Amniotic epithelial cell (primary cell): Measurements from ENCODE around the gene FAM149B1.
"Not testable (repeated sequence)": the region's sequence is repeated elsewhere in the genome, so short reads cannot be mapped to it uniquely, and the experiment has no call there.

Experiments
- DNase-seq: peaks from one replicate; pipeline ENCODE4 v3.0.0-alpha.2; 2010; ENCODE audit warnings: low read depth

FAM149B1 gene

DNA sequence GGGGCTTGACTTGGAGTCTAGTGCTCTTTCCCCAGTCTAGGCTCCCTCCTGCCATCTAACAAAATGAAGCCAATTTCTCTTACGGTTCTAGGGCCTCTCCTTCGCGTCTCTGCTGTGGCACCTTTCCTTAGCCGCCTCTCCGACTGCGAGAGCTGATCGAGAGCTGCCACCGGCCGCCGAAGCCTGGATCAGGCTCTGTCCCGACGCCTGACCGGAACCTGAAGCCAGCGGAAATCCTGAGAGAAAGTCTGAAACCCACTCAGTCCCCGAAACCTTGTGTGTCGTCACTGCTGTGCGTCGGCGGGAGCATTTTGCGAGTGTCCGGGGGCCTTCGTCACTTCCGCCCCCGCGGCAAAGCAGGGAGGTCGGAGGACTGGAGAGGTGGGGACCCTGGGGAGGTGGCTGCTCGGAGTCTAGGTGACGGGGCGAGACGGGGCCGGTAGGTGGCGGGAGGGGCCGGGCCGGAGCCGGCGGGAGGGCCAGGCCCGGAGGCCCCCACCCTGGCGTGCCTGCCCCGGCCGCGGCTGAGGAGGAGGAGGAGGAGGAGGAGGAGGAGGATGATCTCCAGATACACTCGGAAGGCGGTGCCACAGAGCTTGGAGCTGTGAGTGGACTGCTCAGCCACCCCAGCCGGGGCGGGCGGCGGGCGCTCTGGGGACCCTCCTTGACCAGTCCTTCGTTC is at the start of gene FAM149B1, which contains the start of gene ECD:
FAM149B1 (plus strand) TSS at position 337 of the 682 bp plus-strand sequence; CDS start at position 558, 221 bp downstream.
ECD (minus strand) TSS at position 226 of the 682 bp plus-strand sequence. CDS start 4,071 bp downstream, outside the sequence.
- peak; percentile 93 for DNase-seq

DNA sequence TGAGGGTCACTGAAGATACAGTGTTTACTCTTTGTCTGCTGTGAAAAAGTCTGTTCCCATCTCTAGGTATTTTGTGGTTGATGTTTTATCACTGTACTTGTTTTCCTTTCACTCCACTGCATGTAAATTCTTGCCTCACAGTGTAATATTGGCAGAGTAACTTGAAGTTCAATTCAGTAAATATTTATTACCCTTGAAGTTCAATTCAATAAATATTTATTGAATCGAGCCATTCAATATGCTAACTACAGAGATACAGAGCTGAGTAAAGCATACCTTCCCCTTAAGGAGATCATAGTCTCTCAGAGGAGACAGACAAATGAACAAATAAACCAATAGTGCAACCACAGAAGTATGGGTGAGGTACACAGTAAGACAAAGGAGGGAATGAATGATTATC is 48.5 kb upstream of the FAM149B1 start:
- DNase-seq, result no peak

- no peak for DNase-seq
Observed at GRCh38 chr10:73119952-73120351, 48.0 kb upstream of the FAM149B1 start.

DNA sequence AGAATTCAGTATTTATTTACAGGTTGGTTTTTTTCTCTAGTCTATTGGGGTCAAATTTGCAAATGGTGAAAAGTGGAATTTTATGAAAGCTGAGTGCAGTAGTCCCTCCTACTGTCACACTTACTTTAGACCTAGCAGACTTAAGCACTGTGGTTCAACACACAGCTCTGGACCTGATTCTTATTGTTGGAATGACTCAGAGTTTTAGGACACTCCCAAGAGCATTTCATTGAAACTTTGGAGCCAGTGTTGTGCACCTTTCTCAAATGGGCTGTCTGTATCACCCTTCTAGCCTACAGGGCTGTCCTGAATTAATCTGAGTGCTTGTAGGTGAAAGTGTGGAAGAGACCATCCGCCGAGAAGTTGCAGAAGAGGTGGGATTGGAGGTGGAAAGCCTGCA is 41.6 kb upstream of the FAM149B1 start:
- DNase-seq, result no peak

DNA sequence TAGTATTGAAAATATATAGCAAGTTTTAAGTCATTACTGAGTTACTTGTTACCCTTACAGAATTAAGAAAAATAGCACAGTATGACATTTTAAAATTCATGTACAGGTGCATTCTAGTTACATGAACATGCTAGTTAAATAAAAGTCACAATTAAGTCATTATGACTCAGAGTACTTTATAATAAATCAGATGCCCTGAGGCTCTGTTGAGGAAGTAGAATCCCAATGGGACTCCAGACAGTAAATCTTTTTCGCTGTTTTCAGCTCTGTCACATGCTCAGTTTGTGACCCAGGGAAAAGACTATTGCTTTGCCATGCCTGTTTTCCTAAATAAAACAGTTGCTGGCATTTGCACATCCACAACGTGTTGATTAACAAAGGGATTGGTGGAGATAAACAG is 36.6 kb upstream of the FAM149B1 start:
- no peak for DNase-seq

DNA sequence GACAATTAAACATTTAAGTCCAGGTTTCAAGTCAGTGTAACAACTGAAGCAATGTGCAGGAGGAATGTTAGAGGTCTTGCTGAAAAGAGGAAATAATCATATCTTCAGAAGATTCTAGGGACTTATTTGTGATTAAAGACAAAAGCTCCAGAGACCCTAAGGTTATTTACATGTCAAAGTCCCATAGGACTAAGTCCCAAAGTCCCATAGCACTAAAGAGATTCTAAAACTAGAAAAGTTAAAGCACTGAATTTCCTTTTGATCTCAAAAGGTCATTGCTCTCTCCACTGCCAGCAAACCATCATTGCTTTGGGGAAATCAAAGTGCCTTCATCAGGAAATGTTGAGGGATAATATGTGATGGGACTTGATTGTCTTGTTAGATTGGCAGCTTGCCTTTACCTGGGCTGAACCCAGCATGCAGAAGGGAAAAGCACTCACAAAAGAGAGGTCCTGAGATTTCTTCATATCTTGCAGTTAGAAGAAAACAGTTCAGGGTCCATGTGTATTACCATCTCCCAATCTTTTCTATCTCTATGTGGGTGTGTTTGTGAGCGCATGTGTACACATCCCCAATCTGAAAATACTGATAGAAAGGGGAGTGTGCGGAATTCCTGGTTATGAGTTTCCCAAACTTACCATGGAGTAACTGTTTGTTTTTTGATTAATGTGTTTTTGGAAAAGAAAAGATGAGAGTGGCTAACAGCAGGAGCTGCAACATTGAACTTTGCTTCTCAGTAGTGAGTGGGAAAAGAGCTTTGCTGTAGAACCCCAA is 35.8 kb upstream of the FAM149B1 start:
- DNase-seq, result no peak

- DNase-seq, result no peak
Observed at GRCh38 chr10:73134727-73135126, 33.2 kb upstream of the FAM149B1 start.

DNA sequence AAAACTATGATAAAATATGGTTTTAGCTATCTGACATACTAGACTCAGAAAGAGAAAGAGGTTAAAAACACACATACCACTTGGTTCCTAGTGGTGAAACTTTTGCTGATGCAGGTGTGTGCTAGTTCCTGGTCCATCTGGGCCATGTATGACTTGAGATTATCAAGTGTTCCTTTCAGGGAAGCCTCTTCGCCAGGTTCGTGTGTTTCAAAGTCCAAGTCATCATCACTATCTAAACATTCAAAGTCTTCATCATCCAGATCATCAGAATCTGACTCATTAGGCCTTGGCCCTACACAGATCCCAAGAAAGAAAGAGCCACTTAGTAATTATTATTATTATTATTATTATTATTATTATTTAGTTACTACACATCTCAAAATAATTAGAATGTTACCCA is 31.3 kb upstream of the FAM149B1 start:
- peak; percentile 42 for DNase-seq

DNA sequence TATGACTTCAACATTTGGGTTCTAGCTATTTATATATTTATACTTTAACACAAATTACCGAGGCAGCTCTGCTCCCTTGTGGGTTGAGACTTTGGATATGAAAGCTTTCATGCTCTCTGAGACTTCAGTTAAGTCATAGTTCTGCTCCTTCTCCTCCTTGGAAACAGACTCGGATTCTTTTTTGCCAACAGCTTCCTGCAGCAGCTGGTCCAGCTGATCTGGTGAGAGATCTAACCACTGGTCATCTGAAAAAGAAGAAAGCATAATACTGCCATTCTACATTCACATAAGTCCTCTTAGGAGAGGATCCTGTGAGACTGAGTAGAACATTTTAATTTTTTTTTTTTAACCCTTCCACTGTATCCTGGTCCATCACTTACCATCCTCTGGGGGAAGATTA is 28.7 kb upstream of the FAM149B1 start:
- no peak for DNase-seq

DNA sequence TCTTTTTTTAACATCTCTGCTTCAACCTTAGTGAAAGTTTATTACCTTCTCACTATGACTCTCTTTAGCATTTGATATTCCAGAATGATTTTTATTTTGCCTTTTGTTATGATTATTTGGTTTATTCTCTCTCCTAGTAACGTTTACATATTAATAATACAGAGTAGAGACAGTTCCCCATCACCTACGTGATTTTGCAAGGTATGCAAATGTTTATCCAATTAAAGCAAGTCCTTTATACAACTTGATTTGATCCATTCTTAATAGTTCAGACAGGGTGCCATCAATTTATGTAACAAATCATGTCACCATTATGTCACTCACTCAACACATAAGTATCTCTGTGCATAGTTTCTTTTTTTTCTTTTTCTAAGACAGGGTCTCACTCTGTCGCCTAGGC is 26.3 kb upstream of the FAM149B1 start:
- DNase-seq, result no peak

- DNase-seq, result not testable (repeated sequence)
Observed at GRCh38 chr10:73150633-73151413, 17.1 kb upstream of the FAM149B1 start.

DNA sequence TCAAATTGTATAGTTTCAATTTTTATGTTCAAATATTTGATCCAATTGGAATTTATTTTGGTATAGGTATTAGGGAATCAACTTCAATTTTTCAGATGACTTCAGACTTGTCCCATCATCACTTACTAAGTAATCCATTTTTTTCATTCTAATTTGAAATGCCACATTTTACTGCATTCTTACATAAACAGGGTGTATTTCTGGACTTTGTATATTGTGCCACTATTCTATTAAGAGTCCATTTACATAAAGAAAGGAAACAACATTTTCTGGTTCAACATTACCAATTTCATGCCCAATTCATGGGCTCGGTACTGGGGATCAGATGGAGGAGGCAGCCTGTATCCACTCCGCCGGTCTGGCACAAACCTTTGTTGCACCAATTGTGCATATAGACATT is 15.9 kb upstream of the FAM149B1 start:
- no peak for DNase-seq

DNA sequence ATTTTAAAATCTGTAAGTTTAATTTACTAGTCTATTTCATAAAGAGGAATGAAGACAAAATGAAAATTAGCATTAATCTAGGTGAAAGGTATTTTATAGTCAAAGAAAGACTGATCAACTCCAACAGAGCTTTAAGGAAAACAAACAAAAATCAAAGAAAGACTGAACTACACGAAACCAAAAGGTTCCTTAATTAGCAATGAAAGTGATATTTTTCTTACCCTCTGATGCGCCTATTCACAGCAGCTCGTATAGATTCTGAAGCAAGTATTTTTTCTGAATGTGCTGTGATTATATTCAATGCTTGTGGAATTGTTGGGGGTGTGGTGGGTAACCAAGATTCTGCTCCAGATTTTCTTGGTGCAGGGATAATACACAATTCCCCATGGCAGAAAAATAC is 11.9 kb upstream of the FAM149B1 start:
- no peak for DNase-seq

GRCh38 chr10:73159038-73159648 is 8.8 kb upstream of the FAM149B1 start:
- DNase-seq, result peak; percentile 40

DNA sequence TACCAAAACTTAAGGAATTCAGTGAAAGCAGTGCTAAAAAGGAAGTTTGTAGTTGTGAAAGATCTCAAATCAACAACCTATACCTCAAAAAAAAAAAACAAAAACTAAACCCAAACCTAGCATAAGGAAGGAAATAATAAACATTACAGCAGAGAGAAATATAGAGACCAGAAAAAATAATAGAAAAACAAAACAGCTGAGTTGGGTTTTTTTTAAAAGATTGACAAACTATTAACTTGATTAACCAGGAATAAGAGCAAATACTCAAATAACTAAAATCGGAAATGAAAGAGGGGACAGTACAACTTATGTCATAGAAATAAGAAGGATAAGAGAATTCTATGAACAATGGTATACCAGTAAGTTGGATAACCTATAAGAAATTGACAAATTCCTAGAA is 6.8 kb upstream of the FAM149B1 start:
- DNase-seq, result no peak

DNA sequence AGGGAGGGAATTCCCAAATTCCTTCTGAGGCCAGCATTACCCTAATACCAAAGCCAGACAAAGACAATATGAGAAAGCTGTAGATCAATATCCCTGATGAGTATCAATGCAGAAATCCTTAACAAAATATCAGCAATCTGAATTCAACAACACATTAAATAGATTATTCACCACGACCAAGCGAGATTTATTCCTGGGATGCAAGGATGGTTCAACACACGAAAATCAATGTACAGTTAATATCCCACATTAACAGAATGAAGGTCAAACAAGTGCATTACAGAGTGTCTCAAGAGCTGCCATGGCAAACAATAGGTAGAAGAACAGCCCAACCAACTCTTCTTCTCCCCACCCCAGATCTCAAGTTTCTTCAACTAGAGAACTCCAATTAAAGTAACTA is 6.3 kb upstream of the FAM149B1 start:
- no peak for DNase-seq

- peak; percentile 16 for DNase-seq
Observed at GRCh38 chr10:73163096-73163495, 4.8 kb upstream of the FAM149B1 start.

DNA sequence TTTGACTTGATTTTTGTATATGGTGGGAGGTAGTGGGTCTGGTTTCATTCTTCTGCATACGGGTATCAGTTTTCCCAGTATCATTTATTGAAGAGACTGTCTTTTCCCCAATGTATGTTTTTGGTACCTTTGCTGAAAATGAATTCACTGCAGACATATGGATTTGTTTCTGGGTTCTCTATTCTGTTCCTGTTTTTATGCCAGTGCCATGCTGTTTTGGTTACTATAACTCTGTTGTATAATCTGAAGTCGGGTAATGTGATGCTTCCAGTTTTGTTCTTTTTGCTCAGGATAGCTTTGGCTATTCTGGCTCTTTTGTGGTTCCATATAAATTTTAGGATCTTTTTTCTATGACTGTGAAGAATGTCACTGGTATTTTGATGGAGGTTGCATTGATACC is 947 bp upstream of the FAM149B1 start:
- no peak for DNase-seq

GRCh38 chr10:73167458-73167782 is 499 bp upstream of the FAM149B1 start:
- peak; percentile 19 for DNase-seq

- DNase-seq, result no peak
Observed at GRCh38 chr10:73168465-73168803, 515 bp downstream of the FAM149B1 start.

DNA sequence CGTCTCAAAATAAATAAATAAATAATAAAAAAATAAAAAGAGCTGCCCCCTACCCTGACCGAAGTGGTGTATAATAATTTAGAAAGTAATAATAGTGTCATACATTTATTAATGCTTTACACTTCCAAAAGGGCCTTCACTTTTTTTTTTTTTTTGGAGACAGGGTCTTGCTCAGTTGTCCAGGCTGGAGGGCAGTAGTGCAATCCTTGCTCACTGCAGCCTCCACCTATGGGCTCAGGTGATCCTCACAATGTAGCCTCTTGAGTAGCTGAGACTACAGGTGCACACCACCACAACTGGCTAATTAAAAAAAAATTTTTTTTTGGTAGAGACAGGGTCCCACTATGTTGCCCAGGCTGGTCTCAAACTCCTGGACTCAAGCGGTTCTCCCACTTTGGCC is 1.4 kb downstream of the FAM149B1 start:
- no peak for DNase-seq

- no peak for DNase-seq
Observed at GRCh38 chr10:73172867-73173266, 4.9 kb downstream of the FAM149B1 start.
